HG03097 (cell line): ENCODE data around the gene MFAP4.
"Not testable (repeated sequence)": the region's sequence is repeated elsewhere in the genome, so short reads cannot be mapped to it uniquely, and the experiment has no call there.

Experiments used
- ATAC-seq: cut with Tn5 transposase; IDR thresholded peaks from one replicate; pipeline ENCODE4 v1.9.1; 2021; ENCODE audit not compliant: unreplicated experiment, low FRiP score

Gene MFAP4

GRCh38 chr17:19359151-19359550 is 27.8 kb downstream of the MFAP4 start:
- ATAC-seq = no peak

- ATAC-seq = no peak
These were observed 29.2 kb downstream of the MFAP4 start for GRCh38 chr17:19357761-19358160.

- ATAC-seq = no peak
These were observed 29.6 kb downstream of the MFAP4 start for GRCh38 chr17:19357351-19357750.

GRCh38 chr17:19354748-19355147 is 32.2 kb downstream of the MFAP4 start:
- ATAC-seq = no peak

GRCh38 chr17:19353401-19353800 is 33.6 kb downstream of the MFAP4 start:
- not testable (repeated sequence) for ATAC-seq

- ATAC-seq = no peak
These were observed 38.2 kb downstream of the MFAP4 start for GRCh38 chr17:19348806-19349205.

GRCh38 chr17:19348081-19348650 is 38.8 kb downstream of the MFAP4 start:
- no peak for ATAC-seq

- no peak for ATAC-seq
These were observed 39.5 kb downstream of the MFAP4 start for GRCh38 chr17:19347323-19348080.

- no peak for ATAC-seq
These were observed 40.4 kb downstream of the MFAP4 start for GRCh38 chr17:19346351-19347255.

- no peak for ATAC-seq
These were observed 41.3 kb downstream of the MFAP4 start for GRCh38 chr17:19345486-19346350.

- ATAC-seq = no peak
These were observed 41.9 kb downstream of the MFAP4 start for GRCh38 chr17:19345067-19345460.

GRCh38 chr17:19344311-19345066 is 42.5 kb downstream of the MFAP4 start:
- no peak for ATAC-seq

GRCh38 chr17:19343671-19344151 is 43.3 kb downstream of the MFAP4 start:
- no peak for ATAC-seq

- no peak for ATAC-seq
These were observed 43.7 kb downstream of the MFAP4 start for GRCh38 chr17:19343256-19343630.

- no peak for ATAC-seq
These were observed 44.3 kb downstream of the MFAP4 start for GRCh38 chr17:19342611-19343255.

GRCh38 chr17:19341641-19342610 is 45.1 kb downstream of the MFAP4 start:
- no peak for ATAC-seq

- ATAC-seq = no peak
These were observed 45.8 kb downstream of the MFAP4 start for GRCh38 chr17:19341211-19341631.

- ATAC-seq = no peak
These were observed 47.6 kb downstream of the MFAP4 start for GRCh38 chr17:19339341-19339815.
